Hematopoietic multipotent progenitor cell treated with erythropoietin and hydrocortisone succinate and interleukin-3 and kit ligand, for 8 days (in vitro differentiated cells): ENCODE data around the gene DAB2IP.

Source experiments
- DNase-seq: peaks from one replicate; pipeline ENCODE4 v3.0.0-alpha.2; 2015

DAB2IP gene

DNA sequence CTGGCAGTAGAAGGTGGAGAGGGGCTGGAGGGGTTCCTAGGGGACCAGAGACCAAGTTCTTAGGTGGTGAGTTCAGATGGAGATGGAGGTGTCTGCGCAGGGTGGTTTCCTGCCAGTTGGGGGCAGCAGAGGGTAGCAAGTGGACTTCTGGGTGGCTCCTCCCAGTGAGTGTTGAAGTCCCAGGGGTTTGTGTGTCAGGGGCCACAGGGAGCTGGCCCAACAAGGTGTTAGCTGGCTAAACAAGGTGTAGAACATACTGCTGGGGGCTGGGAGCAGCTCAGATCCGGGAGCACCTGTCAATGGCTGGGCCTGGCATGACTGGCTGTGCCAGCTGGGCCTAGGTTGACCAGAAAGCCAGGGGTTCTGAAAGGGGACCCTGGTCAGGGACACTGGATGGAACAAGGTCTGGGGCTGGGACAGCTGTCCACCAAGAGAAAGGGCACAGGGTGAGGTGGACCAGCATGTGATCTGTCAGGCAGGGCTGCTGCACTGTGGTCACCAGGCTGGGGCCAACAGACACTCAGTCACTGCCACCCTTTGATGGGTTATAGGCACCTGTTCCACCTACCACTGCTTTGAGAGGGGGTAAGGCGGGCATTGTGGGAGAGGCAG is 35.6 kb downstream of the DAB2IP start:
- peak; percentile 68 for DNase-seq

GRCh38 chr9:121688146-121688680 is 36.8 kb downstream of the DAB2IP start:
- DNase-seq: no peak

- no peak for DNase-seq
Observed at GRCh38 chr9:121688681-121689080, 37.2 kb downstream of the DAB2IP start.

DNA sequence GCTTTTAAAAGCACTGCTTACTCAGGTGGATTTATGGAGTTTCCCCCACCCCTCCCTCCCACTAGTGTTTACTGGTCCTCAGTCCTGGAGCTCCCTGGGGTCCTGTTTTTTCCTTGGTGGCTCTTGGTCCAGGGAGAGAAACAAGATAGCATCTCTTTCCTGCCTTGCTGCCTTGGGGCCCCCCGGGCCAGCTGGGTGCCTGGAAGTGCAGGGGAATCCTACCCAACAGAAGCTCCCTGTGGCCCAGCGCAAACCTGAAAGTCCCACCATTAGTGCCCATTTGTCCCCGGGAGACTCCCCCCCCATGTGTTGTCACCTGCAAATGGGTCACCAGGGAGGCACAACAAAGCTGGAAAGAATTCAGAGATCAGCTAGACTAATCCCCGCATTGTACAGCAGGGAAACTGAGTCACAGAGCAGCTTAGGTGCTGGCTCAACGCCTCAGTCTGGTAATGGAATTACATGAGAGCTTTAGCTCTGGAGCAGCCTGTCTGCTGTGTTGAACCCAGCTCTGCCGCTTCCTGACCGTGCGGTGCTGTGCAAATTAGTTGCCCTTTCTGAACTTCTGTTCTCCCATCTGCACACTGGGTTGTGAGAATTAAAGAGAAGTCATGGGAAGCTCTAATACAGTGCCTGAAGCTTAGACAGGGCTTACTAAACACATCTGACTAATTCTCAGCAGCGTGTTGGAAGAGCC is 38.2 kb downstream of the DAB2IP start:
- no peak for DNase-seq

DNA sequence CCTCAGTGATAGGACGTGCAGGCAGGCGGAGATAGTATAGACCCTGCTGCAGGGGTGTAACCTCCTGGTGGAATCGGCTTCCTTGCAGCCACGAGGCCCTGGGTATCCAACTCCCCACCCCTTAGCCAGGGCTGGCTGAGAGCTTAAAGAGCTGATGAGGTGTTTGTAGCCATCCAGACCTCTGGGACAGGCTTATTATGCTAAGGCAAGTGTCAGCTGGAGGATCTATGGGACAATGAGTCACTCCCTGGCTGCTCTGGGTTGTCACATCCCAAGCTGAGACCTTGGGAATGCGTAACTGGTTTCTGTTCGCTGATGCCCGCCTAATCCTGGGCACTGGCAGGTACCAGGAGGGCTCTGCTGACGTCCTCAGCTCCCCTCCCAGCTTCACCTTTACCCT is 38.9 kb downstream of the DAB2IP start:
- DNase-seq: no peak

- DNase-seq: no peak
Observed at GRCh38 chr9:121690766-121691165, 39.3 kb downstream of the DAB2IP start.

DNA sequence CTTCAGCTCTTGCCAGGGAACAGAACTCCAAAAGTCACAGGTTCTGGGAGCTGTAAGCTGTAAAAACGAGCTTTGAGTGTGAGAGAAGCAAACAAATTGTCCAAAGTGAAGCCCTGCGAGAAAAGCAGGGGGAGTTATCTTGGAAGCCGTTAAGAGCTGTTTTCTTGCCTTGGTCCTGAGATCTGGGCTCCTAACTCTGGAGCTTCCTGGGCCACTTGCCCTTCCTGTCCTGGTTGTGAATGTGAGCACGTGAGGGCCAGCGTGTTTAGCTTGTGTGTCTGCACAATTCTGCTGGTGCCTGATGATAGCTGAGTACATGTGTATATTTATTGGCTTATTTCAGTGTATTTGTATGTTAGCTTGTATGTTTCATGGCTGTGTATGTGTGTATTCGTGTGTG is 40.5 kb downstream of the DAB2IP start:
- no peak for DNase-seq

DNA sequence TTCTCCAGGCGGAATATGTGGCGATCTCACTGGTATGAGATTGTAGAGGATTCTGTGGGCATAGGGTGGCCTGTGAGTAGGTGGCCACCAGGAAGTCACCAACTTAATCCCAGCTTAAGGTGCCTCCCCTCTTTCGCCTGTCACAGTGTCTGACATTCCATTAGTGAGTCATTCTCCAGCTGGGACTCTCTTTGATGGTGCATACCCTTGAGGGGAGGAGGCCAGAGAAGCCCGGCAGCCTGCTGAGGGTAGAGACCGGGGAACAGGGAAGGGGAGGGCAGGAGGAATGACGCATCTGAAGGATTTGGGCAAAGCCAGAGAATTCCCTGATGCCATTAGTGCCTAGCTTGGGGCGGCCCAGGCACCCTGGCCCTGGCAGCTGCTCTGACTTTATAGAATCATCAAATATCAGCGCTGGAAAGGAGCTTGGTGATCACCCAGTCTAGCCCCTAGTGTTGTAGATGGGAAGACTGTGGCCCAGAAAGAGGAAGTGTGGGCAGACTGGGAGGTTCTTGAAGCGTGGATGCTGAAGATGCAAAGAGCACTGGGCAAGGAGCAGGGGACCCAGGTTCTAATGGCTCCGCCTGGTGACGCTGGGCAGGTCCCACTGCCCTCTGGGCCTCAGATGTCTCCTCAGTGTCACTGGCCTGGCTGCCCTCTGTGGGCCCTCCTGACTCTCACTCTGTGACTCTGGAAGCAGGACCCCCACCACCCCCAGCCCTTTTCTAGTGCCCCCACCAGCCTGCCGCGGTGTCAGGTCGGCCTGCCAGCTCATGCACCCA is 41.4 kb downstream of the DAB2IP start:
- no peak for DNase-seq

DNA sequence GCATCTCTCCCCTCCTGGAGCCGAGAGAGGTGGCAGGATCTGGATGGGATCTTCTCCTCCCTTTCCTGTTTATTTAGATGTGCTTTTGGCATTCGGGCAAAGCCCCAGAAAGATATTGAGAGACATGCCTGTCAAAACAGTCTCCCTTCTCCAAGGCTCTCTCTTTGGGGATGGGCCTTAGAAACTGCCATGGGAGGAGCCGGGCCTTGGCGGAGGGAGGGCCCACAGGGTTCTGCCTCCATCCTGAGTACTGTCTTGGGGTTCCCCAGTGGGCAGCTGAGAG is 41.9 kb downstream of the DAB2IP start:
- DNase-seq: no peak

DNA sequence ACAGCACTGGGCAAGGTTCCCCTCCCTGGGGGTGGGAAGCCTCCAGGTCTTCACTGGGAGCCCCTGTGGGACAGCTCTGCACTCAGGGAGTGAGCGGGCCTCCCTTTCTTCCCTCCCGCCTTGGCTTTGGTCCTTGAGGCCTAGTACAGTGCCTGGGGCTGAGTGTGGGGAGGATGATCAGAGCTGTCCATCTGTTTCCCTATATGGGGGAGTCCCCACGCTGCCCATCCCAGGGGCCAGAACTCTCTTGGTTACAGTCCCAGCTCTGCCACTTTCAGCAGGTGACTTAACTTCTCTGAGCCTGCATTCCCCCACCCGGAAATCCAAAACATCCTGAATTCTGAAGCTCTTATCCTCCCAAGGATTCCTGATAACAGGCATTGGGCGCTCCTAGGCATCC is 42.6 kb downstream of the DAB2IP start:
- DNase-seq: no peak

DNA sequence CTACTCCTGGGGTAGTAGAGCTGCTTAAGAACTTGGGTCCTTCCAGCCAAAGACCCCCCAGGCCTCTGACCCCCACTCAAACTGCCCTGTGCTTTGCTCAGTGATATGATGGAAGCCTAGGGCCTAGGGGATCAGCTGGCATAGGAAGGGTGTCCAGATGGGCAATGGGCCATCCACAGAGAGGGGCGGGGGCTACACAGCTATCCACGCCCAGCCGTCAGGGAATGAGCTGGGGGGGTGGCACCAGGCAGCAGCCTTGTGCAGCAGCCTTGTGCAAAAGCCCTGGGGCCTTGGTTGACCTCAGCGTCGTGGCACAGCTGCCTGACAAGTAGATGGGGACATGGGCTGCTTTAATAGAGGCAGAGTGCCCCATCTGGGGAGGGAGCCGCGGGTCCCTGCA is 43.2 kb downstream of the DAB2IP start:
- no peak for DNase-seq

DNA sequence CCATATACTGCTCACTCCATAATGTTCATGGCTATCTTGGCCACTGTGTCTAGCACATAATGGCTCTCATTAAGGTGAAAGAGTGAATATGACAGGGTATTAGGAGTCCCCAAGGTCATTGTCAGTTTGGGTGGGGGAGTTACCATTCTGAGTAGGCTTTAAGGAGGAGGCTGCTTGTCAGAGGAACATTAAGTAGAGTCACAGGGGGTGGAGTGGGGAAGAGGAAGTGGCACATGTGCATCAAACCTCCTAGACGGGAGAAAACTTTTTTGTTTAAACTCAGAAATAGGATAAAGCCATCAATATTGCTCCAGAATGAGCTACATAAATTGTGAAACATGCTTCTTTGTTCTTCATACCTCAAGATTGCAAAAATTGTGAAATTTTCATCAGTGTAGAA is 45.5 kb downstream of the DAB2IP start:
- DNase-seq: no peak

DNA sequence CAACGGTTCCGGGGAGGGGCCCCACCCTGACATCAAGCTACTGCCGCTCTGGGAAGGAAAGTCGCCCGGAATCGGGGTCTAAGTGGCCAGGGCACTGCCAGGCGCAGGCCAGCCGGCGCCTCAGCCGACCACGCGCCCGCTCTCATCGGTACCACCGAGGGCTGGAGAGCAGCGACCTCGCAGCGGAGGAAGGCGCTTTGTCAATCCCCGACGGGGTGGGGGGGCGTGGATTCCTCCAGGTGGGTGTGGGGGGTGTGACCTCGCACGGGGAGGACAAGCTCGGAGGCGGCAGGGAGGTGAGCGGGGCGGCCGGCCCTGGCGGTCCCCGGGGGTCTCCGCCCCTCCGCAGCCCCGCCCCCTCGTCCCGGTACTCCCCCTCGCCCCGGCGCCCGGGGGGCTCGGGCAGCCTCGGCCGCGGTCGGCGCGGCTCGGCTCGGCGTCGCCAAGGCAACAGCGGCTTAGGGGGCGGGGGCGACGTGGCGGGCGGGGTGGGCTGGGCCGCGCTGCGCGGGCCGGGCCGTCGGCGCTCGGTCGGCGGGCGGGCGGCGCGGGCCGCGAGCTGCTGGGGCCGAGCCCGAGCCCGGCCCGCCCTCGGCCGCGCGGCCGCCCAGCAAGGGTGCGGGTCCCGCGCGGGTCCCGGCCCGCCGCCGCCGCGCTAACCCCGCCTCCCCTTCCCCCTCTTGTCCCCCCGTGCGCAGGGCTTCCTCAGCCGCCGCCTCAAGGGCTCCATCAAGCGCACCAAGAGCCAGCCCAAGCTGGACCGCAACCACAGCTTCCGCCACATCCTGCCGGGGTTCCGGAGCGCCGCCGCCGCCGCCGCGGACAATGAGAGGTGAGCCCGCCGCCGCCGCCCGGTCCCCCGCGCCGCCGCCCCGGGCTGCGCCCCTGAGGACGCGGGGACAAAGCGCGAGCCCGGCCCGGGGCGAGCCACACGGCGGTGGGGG is 47.5 kb downstream of the DAB2IP start:
- peak; percentile 18 for DNase-seq

- no peak for DNase-seq
Observed at GRCh38 chr9:121699571-121700164, 48.2 kb downstream of the DAB2IP start.

DNA sequence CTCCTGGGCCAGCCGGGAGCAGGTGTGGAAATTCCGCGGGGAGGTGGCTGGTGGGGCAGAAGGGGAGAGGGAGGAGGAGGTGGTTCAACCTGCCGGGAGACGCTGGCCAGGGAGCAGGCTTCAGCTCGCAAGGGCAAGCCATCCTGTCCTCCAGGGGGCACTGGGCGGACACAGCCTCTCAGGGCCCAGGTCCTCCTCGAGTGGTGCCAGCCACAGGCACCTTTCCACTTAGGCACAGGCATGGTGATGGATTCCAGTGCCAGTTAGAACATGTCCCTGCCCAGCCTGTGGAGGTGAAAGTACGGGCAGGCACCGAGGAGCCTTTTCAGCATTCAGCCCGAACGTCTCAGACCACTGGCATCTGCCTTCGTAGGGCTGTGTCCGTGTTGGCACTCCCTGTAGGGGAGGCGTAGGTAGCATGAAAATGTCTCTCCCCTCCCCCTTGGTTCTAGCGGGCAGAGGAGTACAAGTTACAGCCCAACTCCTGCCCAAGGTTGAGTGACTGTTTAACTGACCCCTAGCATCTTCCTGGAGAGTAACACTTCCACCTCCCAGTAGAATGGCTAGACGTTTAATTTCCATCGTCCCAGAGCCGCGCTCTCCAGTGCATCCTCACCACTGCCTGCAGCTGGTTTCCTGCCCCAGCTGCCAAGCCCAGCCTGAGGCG is 48.9 kb downstream of the DAB2IP start:
- peak; percentile 16 for DNase-seq

DNA sequence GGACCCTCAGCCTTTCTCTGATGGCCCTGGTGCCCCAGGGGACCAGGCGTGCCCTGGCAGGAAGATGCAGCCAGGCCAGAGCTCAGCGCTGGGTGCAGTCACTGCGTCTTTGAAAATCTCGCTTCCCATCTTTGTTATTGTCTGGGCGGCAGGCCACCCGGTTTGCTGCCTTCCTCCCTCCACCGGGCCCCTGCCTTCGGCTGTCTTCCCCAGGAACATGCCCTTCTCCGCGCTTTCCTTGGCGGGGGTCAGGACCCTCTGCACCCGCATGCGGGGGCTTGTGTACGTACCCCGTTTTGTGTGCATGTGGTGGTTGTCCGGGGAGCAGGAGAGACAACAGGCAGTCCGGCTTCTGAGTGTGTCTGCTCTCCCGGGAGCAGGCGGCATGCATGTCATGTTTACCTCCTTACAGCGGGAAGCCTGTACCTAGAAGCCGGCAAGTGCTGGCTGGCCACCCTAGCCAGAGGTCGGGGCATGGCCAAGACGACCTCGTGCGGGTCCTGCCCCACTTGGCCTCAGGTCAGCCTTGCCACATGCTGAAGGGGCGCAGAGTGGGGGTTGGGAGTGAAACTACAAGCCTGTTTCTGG is 49.5 kb downstream of the DAB2IP start:
- DNase-seq: no peak

- no peak for DNase-seq
Observed at GRCh38 chr9:121701736-121702261, 50.4 kb downstream of the DAB2IP start.

- no peak for DNase-seq
Observed at GRCh38 chr9:121703014-121703734, 51.7 kb downstream of the DAB2IP start.

DNA sequence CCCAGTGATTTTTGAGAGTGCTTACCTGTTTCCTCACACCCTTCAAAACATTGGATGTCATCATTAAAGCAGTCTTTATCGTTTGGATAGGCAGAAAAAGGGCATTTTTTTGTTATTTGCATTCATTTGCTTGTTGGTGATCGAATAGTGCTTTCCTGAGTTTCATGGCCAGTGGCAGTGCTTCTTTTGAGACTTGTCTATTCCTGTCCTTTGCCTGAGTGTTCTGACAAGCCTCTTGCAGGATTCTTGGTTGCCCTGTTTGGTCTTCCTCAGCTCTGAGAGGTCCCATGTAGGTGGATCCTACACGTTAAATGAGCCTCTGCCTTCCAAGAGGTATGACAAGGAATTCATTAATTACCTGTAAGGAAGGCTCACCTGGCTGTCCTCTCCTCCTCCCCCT is 52.8 kb downstream of the DAB2IP start:
- DNase-seq: no peak

DNA sequence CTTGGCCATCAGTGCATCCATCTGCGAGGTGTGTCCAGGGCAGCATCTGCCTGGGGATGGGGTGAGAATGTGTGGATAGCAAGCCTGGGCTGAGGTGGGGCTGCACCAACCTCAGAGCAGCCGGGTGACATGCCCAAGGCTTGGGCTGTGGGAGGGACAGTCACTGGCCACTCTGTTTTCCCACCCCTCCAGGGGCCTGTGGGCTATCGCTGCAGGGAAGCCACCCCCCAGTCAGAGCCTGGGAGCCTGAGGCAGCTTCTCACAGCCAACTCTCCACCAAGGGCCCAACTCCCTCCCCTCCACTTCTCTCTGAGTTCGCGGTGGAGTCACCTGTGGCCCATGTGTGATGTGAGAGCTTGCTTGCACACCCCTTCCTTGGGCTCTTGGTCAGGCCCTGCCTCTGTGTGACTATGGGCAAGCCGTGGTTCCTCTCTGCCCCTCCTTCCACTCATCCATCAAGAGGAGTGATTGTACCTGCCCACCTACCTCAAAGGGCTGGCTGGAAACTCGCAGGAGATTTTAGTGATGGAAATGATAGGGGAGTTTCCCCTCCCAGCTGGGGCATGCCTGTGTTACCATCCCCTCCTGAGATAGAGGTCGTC is 54.8 kb downstream of the DAB2IP start:
- no peak for DNase-seq
